ENCODE results near the gene MRPL48.

GRCh38 chr11:73800276-73800806 lies 12.7 kb downstream of the MRPL48 start:
- no peak for TF ChIP-seq E4F1 (IDR thresholded peaks at IDR 0.05; ENCODE audit: borderline replicate concordance, partially characterized antibody)
- TF ChIP-seq EZH2 (IDR thresholded peaks at IDR 0.05; ENCODE audit: borderline replicate concordance, control insufficient read depth, low read depth, low read length): no peak
- TF ChIP-seq CREB1 (IDR thresholded peaks at IDR 0.05; ENCODE audit: low read depth): no peak
- no peak for TF ChIP-seq RAD21 (IDR thresholded peaks at IDR 0.05; ENCODE audit: insufficient read depth, low read depth, low read length)
- TF ChIP-seq CTCF (IDR thresholded peaks at IDR 0.05 in 2 of 3, conservative IDR thresholded peaks at IDR 0.05 in 1 of 3; ENCODE audit: control insufficient read depth in 2 of 3, extremely low read depth in 1 of 3, insufficient read depth in 1 of 3, low read depth in 3 of 3, low read length in 3 of 3): no peak
- TF ChIP-seq ESRRA (IDR thresholded peaks at IDR 0.05; ENCODE audit: low read length): no peak
- TF ChIP-seq ZNF274 (IDR thresholded peaks at IDR 0.05; ENCODE audit: insufficient read depth, insufficient read length): no peak
- TF ChIP-seq REST (IDR thresholded peaks at IDR 0.05; ENCODE audit: low read depth, low read length): no peak
- TF ChIP-seq TAF1 (IDR thresholded peaks at IDR 0.05; ENCODE audit: borderline replicate concordance, low read depth, low read length): no peak
- no peak for TF ChIP-seq ATF7 (IDR thresholded peaks at IDR 0.05; ENCODE audit: low read depth)
- TF ChIP-seq ZNF207 (IDR thresholded peaks at IDR 0.05; ENCODE audit: borderline replicate concordance): no peak
- TF ChIP-seq NFIC (IDR thresholded peaks at IDR 0.05; ENCODE audit: low read depth, low read length): no peak
- TF ChIP-seq POLR2AphosphoS5 (IDR thresholded peaks at IDR 0.05; ENCODE audit: low read length): no peak
